ENCODE data around the gene GPI.
A peak's percentile ranks its signal among the peaks of the same experiment; 100 is the strongest.

GPI gene

DNA sequence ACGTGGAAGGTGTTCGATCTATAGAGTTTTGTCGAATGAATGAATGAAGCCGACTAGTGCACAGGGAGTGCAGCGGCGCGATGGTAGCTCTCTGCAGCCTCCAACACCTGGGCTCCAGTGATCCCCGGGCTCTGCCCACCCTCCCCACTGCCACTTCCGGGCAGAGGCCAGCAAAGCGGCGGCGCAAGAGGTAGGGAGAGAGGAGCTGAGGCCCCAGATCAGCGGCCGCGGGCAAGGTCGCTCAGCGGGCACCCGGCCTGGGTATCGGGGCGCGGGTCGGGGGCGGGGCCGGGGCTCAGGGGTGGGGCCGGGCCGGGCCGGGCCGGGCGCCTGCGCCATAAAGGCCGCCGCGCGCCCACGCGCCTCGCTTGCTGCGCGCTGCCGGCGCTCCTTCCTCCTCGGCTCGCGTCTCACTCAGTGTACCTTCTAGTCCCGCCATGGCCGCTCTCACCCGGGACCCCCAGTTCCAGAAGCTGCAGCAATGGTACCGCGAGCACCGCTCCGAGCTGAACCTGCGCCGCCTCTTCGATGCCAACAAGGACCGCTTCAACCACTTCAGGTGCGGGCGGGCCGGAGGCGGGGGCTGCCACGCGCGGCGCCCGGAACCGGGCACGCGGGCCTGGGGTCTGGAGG is at the start of gene GPI:
Gene GPI, plus strand, starts transcription at position 367 of the 633 bp plus-strand sequence. Its CDS starts 71 bp downstream, at position 438.
- in situ Hi-C loops (cut with MboI; ENCODE audit: low sequenced_read_pairs, unreplicated experiment): no loop called here
- TF ChIP-seq, protein P1, sequence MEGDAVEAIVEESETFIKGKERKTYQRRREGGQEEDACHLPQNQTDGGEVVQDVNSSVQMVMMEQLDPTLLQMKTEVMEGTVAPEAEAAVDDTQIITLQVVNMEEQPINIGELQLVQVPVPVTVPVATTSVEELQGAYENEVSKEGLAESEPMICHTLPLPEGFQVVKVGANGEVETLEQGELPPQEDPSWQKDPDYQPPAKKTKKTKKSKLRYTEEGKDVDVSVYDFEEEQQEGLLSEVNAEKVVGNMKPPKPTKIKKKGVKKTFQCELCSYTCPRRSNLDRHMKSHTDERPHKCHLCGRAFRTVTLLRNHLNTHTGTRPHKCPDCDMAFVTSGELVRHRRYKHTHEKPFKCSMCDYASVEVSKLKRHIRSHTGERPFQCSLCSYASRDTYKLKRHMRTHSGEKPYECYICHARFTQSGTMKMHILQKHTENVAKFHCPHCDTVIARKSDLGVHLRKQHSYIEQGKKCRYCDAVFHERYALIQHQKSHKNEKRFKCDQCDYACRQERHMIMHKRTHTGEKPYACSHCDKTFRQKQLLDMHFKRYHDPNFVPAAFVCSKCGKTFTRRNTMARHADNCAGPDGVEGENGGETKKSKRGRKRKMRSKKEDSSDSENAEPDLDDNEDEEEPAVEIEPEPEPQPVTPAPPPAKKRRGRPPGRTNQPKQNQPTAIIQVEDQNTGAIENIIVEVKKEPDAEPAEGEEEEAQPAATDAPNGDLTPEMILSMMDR (IDR thresholded peaks at IDR 0.05; ENCODE audit: borderline replicate concordance, control extremely low read depth, extremely low read depth, insufficient read depth, missing control alignments): no peak
- peak; percentile 90 for DNase-seq (ENCODE audit: low spot score)

DNA sequence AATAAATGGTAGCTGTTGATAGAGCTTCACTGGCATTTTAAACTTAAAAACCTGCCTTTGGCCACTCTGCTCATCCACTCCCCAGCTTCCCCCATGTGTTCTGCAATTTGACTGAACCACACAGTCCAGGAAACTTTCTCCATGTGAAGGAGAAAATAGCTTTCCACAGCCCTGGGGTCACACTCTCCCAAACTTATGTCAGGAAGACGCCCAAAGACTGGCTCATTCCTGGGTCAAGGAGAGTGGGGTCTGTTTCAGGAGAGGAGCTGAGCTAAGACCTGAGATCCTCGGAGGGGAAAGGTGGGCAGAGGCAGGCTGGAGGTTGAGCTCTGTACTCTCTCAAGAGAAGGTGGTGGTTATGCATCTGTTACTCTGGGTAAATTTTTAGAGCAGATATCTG is 48.7 kb upstream of the GPI start:
- TF ChIP-seq, protein P1 (IDR thresholded peaks at IDR 0.05; ENCODE audit: borderline replicate concordance, control extremely low read depth, extremely low read depth, insufficient read depth, missing control alignments): no peak
- in situ Hi-C loops (cut with MboI; ENCODE audit: low sequenced_read_pairs, unreplicated experiment): no loop called here
- no peak for DNase-seq (ENCODE audit: low spot score)

DNA sequence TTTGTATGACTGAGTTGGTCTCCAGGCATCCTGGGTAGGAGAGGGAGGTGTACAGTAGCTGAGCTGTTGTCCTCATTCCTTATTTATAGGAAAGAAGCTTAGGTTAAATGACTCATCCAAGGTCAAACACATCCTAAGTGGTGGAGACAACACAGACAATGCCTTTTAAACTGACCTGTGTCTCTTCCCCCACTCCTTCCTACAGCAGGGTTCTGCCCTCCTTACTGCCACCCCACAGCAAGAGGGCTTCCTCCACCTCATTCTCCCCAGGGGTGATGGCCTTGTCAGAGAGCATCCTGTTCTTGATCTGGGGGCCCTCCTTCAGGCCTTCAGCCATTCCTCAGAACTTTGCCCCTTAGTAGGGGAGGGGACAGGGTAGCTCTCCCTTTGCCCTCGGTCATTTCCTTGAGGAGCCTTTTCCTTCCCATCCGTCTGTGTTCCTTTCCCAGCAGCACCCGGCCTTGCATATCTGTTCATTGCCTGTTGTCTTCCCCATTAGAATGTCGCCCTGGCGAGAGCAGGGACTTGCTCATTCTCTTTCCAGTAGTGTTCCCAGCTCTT is 48.2 kb upstream of the GPI start:
- in situ Hi-C loops (cut with MboI; ENCODE audit: low sequenced_read_pairs, unreplicated experiment): no loop called here
- TF ChIP-seq, protein P1 (IDR thresholded peaks at IDR 0.05; ENCODE audit: borderline replicate concordance, control extremely low read depth, extremely low read depth, insufficient read depth, missing control alignments): no peak
- DNase-seq (ENCODE audit: low spot score): no peak

DNA sequence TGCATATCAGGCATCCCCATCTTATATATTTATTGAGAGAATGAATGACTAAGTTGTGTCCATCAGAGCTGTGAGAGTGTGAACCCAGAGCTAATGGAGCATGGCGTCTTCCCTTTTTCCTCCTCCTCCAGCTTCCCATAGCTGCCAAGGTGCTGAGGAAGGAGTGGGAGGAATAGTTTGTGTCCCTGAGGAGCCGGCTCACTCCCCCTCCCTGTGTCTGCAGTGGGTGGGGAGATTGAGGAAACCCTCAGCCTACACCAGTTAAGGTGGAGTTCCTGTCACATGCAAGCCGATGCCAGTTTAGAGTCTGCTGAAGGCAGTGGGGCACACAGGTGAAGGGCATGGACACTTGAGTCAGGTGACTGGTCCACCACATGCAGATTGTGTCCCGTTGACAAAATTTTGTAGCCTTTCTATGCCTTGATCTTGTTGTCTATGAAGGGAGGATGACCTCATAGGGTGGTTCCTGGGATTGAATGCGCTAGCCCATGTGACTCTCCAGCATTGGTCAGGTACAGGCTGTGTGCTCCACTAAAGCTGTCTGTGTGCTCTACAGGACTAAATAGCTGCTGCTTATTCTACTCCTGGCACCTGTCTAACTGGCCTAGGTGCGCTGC is 47.6 kb upstream of the GPI start:
- no peak for DNase-seq (ENCODE audit: low spot score)
- in situ Hi-C loops (cut with MboI; ENCODE audit: low sequenced_read_pairs, unreplicated experiment): no loop called here
- TF ChIP-seq, protein P1 (IDR thresholded peaks at IDR 0.05; ENCODE audit: borderline replicate concordance, control extremely low read depth, extremely low read depth, insufficient read depth, missing control alignments): no peak

DNA sequence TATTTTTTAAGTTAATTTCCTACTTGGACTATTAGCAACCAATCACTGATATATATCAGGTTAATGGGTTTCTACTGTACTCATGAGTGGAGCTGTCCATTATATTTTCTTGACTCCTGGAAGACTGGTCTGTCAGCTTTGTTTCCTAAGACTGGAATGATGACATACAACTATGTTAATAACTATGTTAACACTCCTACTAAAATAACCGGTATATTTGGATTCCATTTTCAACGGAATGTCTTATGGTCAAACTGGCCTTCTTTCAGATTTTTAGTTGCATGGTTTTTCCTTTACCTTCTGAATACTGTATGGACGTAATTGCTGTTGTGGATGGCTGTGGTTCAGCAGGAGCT is 45.8 kb upstream of the GPI start:
- TF ChIP-seq, protein P1 (IDR thresholded peaks at IDR 0.05; ENCODE audit: borderline replicate concordance, control extremely low read depth, extremely low read depth, insufficient read depth, missing control alignments): no peak
- in situ Hi-C loops (cut with MboI; ENCODE audit: low sequenced_read_pairs, unreplicated experiment): no loop called here
- no peak for DNase-seq (ENCODE audit: low spot score)

DNA sequence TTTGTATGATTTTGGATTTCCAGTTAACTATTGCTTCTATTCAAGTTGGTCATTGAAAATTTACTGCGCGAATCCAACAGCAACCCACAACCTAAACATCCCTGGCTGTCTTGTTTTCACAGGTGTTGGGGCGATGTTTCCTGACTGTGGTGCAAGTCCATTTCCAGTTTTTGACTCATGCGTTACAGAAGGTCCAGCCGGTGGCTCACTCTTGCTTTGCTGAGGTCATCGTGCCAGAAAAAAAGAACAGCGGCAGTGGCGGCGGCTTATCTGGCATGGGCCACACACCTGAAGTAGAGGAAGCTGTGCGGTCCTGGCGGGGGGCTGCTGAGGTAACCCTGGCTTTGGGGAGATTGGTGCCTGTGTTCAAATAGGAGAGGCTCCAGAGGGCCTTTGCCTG is 45.2 kb upstream of the GPI start:
- no peak for DNase-seq (ENCODE audit: low spot score)
- TF ChIP-seq, protein P1 (IDR thresholded peaks at IDR 0.05; ENCODE audit: borderline replicate concordance, control extremely low read depth, extremely low read depth, insufficient read depth, missing control alignments): no peak
- in situ Hi-C loops (cut with MboI; ENCODE audit: low sequenced_read_pairs, unreplicated experiment): no loop called here
